HG02763 (cell line): ENCODE data around the gene LAMA3.

Experiments used
- ATAC-seq: cut with Tn5 transposase; IDR thresholded peaks from one replicate; pipeline ENCODE4 v1.9.1; 2021; ENCODE audit warnings: mild to moderate bottlenecking, moderate library complexity; ENCODE audit not compliant: unreplicated experiment

The LAMA3 gene

DNA sequence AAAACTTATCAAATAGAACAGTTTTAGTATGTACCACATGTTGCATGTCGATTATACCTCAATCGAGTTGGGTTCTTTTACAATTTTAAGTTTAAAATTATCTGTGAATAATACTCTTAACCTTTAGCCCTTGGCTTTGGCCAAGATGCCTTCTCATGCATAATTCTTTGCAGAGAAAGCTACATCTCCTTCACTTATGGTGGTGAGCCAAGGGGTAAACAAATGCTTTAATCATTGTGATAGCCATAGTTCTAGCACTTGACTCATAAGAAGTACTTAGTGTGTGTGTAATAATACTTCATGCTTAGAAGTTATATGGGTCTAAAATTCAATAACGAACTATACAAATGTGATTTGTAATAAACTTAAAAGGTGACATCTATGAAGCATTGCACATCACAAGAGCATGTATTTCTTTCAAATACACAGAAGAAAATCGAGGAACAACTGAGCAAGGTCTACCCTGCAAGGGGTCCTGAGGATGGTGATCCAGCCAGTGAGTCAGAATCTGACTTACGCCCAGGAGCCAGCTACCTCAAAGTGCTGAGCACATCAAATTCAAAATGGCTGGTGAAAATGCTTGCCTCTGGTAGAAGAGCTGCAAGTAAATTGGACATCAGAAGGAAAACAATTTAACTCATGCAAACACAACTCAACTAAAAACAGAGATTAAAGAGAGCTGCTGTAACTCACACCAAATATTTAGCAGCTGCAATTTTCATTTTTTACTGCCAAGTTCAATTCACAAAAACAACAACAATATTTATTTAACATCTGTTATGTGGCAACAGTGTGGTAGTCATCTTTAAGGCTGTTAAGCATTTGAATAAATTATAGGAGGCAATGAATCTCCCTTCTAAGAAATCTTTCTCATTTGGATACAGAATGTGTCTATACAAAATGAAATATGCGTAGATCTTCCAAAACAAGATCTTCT is 301.5 kb downstream of the LAMA3 start:
- no peak for ATAC-seq

DNA sequence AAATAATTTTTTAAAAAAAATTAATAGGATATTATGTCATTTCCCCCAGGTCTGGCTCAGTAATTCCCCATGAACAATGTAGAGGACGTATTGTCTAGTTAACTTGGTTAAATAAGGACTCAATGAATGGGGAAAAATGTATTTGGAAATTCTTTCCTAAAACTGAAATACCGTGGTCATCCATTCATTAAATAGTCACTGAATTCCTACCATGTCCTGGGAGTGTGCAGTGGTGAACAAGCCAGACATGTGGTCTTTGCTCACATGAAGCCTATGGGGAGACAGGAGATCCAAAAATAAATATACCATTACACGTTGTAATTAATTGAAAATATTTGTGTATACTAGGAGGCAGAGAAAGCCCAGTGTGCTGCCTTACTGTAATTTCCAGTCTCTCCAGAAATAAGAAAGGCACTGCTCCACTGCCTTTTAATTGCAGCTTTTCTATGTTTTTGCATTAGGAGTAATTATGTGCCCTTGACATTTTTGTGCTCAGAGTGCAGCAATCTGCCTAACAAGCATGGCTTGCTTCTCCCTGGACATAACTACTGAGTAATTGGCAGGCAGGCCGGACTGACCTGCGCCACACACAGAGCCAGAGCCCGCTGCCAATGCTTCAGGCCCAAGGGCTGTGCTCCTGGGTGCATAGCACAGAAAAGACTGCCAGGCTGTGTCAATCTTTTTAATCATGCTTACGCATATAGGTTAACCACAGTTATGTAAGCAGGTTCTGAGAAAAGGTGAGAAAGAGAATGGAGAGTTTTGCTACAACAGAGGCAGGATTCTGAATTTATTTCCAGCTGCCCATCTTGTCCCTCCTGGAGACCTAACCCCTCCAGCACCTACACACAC is 303.1 kb downstream of the LAMA3 start:
- no peak for ATAC-seq

DNA sequence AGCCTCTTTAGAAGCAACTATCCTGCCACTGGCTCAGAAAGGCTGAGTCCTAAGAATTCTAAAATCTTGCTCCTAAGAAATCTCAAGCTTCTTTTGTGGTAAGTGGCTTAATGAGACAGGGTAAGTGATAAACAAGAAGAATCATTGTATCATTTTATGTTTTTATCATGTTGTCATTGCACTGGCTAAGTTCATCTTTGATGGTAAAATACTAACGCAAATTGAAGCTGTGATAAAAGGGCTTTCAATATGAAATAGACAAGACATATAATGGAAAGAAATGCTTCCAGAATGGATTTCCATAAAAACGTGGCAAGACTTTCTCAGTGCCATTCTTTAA is 303.7 kb downstream of the LAMA3 start:
- ATAC-seq, result no peak

DNA sequence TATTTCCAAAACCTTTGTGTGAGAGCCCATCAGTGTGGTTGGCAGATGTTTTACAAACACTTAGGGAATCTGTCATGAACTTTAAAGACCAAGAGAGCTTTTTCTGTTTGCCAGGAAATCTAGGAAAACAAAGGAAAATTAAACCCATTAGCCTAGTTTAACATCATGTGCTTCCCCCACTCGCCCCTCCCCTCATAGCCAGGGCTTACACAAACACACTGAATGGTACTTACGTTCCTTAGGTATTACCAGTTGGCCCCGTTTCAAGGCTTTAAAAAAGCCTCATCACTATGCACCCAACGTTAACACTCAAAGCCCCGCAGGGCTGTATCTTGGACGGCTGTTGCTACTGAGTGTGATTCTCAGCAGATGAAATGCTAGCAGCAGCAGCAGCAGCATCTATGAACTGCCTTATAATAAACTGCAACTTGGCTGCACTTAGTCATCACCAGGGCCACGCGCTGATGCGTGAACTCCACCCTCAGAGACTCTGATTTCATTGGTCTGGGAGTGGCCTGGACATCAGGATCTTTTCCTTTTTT is 305.2 kb downstream of the LAMA3 start:
- no peak for ATAC-seq

DNA sequence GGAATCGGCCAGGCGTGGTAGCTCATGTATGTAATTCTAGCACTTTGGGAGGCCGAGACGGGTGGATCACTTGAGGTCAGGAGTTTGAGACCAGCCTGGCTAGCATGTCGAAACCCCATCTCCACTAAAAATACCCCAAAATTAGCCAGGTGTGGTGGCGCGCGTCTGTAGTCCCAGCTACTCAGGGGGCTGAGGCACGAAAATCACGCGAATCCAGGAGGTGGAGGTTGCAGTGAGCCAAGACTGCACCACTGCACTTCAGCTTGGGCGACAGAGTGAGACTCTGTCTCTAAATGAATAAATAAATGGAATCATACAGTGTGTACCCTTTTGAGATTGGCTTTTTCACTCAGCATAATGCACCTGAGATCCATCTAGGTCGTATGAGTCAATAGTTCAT is 305.9 kb downstream of the LAMA3 start:
- no peak for ATAC-seq

DNA sequence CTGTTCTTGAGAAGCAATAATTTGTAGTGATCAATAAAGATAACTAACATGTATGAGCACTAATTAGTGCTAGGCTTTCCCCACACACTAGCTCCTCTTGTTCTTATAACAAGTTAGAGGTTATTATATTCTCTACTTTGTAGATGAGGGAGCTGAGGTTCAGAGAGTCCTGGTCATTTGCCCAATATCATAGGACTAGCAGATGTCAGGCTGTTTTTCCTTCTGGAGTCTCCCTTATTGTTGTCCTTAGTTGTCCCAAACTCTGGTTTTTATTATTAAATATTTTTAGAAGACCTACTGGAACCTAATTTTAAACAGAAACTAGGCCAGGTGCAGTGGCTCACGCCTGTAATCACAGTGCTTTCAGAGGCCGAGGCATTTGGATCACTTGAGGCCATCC is 308.8 kb downstream of the LAMA3 start:
- no peak for ATAC-seq

DNA sequence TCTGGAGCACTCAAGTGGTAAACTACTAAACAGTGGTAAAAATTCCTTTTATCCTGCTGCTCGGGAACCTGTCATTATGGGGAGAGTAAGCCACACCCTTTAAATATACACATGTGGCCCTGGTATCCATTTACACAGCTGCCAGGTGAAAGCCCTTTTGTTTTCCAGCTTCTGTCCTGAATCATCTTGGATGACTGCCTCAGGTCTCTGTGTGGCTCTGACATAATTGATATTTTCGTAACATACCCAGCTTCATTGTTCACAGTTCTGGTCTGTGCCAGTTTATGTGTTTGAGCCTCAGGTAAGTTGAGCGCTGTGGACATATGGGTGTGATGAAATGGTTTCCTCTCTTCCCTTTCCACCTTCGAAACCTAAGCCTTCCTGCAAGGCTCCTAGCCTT is 309.6 kb downstream of the LAMA3 start:
- no peak for ATAC-seq

DNA sequence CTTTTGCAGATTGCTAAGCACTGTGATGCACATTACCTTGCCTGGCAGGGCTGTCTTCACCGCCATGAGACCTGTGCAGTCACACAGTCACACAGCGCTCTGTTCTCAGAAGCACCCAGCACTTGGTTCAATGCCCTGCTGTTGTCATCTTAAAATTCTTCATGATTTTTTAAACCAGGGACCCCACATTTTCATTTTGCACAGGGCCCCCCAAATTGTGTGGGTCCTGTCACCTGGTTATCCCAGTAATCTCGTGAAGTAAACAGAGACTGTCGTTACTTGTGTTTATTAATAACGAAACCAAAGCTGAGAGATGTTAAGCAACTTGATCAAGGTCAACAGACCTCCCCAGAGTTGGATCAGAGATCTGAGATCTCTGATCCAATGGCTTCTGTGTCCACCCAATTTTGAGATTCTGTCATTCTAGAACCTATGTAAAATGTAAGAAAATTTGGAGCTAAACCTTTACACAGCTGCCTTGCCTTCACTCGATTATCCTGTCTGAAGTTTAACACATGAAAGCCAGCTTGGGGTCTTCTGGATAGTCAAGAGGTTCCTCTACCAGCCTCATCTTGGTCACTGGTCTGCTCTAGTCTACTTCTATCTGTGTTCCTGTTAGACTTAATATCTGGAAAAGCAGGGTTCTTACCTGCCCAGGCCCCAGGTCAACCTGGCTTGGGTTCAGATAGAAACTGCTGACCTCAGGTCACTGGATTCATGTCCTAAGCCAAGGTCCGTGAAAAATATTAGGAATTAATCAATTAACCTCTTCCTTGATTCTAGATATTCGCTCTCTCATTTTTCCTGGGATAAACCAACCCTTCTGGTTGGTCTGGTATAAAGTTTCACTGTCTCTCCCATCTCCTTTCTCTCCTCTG is 311.6 kb downstream of the LAMA3 start:
- no peak for ATAC-seq

DNA sequence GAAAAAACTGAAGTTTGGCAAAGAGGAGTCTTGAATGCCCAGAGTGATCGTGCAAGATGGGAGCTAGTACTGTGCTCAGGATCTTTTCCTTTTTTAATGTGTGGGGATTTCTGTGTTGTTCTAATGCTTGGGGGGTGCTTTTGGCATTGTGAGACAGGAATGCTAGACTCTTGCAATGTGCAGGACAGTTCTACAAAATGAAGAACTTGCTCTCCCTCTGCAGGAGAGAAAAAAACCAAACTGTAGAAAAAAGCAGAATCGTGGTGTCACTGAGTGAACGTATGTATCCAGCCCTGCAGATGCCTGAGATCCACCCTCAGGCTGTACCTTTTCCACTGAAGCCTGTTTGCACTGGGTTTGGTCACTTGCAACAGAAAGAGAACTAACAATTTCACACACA is 313.2 kb downstream of the LAMA3 start:
- no peak for ATAC-seq

DNA sequence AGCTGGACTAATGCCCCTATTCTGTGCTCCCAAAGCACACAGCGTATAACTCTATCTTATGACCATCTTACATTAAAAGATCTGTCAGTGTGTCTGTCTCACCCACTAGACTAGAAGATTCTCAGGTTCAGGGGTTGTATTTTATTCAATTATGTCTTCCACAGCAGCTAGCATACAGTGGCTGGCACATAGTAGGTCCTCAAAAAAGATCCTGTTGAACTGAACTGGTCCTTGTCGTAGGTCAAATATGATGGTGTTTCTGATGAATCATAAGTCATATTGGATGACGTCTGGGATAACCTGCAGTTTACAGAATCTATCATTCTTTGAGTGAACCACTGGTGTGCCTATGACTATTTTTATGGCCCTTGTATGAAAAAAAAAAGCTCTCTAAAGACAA is 314.0 kb downstream of the LAMA3 start:
- no peak for ATAC-seq

DNA sequence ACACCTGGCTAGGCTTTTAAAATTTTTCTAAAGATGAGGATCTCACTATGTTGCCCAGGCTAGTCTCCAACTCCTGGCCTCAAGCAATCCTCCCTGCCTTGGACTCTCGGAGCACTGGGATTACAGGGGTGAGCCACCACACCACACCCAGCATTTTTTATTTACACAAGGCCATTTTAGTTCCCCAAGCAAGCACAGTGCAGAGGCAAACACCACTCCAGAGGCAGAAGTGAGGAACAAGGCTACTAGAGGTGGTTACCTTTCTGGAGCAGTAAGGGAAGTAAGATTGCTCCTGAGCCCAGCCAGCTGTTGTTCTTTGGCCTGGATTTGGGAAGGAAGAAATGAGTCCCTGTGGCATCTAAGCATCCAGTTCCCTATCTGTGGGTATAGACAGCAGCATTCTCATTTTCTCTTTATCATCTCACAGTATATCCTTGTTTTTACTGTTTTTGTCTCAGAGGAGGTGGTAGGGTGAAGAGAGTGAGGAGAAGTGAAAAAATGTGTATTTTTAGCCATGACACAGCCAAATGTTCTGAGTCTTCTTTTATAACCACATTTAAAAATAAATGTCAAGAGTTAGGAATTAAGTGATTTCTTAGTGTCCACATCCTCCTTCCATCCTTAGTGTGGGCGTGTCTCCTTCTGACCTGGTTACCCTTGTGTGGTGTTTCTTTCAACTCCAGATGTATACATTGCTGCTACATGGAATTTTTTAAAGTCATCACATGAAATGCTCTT is 314.8 kb downstream of the LAMA3 start:
- ATAC-seq, result no peak
